ENCODE results near the gene COX11.

Gene COX11

GRCh38 chr17:54968262-54968987, at the start of gene COX11, which contains the start of gene STXBP4:
Gene COX11 (minus strand): TSS chr17:54968654. CDS start chr17:54968646, 8 bp downstream.
Gene STXBP4 (plus strand): TSS chr17:54968765. CDS start chr17:54986220, 17,455 bp downstream.
- DNase-seq: peak; percentile 56 to 98 (median 91)

- DNase-seq: no peak
These were observed 37.1 kb upstream of the COX11 start for GRCh38 chr17:55005520-55005919.

GRCh38 chr17:55004484-55004883, 36.0 kb upstream of the COX11 start:
- no peak for DNase-seq

GRCh38 chr17:55002458-55002857, 34.0 kb upstream of the COX11 start:
- no peak for DNase-seq

GRCh38 chr17:54996441-54996840, 28.0 kb upstream of the COX11 start:
- DNase-seq: no peak

- peak in 1 of 58 donors; percentile 23 for DNase-seq
These were observed 24.6 kb upstream of the COX11 start for GRCh38 chr17:54992797-54993639.

- DNase-seq: no peak
These were observed 23.1 kb upstream of the COX11 start for GRCh38 chr17:54991567-54991966.

- DNase-seq: no peak
These were observed 21.7 kb upstream of the COX11 start for GRCh38 chr17:54990118-54990517.

GRCh38 chr17:54985476-54985875, 17.0 kb upstream of the COX11 start:
- DNase-seq: no peak

GRCh38 chr17:54983260-54983659, 14.8 kb upstream of the COX11 start:
- no peak for DNase-seq

- no peak for DNase-seq
These were observed 13.9 kb upstream of the COX11 start for GRCh38 chr17:54982399-54982798.

GRCh38 chr17:54980375-54980774, 11.9 kb upstream of the COX11 start:
- no peak for DNase-seq

- DNase-seq: no peak
These were observed 11.2 kb upstream of the COX11 start for GRCh38 chr17:54979657-54980056.

- no peak for DNase-seq
These were observed 9.3 kb upstream of the COX11 start for GRCh38 chr17:54977744-54978143.

GRCh38 chr17:54976316-54976715, 7.9 kb upstream of the COX11 start:
- DNase-seq: no peak

GRCh38 chr17:54974759-54975158, 6.3 kb upstream of the COX11 start:
- DNase-seq: no peak

GRCh38 chr17:54972406-54973138, 4.1 kb upstream of the COX11 start:
- no peak for DNase-seq

- no peak for DNase-seq
These were observed 3.4 kb upstream of the COX11 start for GRCh38 chr17:54971901-54972300.

GRCh38 chr17:54971147-54971546, 2.7 kb upstream of the COX11 start:
- no peak for DNase-seq

- no peak for DNase-seq
These were observed 1.5 kb upstream of the COX11 start for GRCh38 chr17:54969658-54970572.

- peak in 15 of 58 donors; percentile 11 to 74 (median 54) for DNase-seq
These were observed 506 bp upstream of the COX11 start for GRCh38 chr17:54968988-54969332.
